ENCODE results near the gene PHF21B. TPM values are rescaled to one million over a fixed set of nuclear protein-coding genes. Genes with fewer than 3 reads are reported as not detected.
"Not testable (repeated sequence)": the region's sequence is repeated elsewhere in the genome, so short reads cannot be mapped to it uniquely, and the experiment has no call there.

Gene PHF21B
- total RNA-seq, 1 donor from 2014 or later = not detected

DNA sequence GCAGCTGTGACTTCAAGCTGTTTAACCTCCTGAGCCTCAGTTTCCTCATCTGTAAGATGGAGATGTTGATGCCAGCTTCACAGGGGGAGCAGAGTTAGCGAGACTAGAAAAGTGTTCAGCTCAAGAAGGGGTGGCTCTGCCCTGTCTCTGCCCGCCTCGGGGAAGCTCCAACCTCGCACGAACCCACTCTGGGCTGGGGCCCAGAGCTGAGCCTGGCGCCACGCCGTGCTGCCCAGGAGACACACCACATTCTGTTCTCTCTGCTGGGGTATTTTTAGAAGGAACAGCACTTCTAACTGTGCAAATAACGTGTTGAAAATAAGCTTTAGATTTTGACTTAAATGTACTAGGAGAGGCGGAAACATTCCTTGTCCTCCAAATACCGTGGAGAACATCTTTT lies 74.1 kb downstream of the PHF21B start:
- intact Hi-C loops (cut with micrococcal nuclease) = no loop called here

DNA sequence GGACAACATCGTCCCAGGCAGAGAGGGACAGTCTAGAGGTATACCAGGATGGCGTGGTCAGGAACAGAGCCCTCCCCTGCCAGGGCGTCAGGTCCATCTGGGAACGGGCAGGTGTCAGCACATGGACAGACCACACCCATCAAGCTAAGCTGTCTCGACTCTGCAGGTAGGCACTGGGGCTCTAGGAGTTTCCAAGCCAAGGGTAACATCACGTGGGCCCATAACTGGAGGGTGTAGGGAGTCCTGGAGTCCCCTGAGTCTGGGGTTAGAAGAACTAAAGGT lies 75.4 kb downstream of the PHF21B start:
- intact Hi-C loops (cut with micrococcal nuclease) = no loop called here

DNA sequence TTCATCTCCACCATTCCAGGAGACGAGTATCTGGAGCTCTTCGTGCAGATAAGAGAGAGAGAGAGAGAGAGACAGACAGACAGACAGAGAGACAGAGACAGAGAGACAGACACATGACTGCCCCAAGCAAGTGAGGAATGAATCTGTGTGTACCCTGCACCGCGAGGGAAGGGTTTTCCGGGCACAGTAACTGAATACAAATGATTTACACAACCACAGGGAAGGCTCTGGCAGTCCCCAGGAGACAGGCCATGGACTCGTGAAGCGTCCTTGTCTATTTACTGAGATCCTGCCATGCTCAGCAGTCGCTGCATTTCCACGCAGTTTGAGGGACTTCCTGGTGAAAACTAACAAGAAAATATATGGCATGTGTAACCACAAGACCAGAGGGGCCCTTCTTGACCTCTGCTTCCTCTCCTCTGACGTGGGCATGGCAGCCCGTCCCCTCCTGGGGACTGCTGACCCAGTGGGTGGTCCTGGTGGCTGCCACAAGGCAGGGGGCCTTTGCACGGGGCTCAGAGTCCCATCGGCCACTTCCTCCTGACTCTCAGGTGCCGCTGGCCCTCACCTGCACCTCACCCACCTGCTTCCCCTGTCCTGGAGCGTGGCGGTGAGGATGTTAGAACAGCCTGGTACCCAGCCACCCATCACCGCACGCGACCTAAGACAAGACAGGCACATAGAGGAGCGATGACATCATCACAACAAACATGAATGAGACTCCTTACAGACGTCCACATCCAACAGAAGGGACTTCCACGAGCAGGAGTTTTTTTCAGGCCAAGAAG lies 75.9 kb downstream of the PHF21B start:
- intact Hi-C loops (cut with micrococcal nuclease) = no loop called here

DNA sequence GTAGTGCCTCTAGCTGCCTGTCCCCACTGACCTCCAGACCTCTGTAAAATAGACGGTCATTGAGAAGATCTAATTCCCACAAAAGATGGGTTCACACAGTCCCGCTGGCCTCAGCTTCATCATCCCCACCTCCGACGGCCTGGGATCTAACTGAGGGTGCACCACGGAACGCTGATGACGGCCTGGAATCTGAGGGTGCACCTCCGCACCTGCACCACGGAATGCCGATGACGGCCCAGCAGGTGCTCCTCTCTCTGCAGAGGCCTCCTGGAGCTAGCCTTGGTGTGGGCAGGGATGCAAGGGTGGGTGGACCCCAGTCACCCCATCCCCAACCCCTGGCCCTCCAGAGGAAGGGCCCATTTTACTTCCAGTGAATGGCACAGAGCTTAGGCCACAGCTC lies 77.3 kb downstream of the PHF21B start:
- intact Hi-C loops (cut with micrococcal nuclease) = no loop called here

DNA sequence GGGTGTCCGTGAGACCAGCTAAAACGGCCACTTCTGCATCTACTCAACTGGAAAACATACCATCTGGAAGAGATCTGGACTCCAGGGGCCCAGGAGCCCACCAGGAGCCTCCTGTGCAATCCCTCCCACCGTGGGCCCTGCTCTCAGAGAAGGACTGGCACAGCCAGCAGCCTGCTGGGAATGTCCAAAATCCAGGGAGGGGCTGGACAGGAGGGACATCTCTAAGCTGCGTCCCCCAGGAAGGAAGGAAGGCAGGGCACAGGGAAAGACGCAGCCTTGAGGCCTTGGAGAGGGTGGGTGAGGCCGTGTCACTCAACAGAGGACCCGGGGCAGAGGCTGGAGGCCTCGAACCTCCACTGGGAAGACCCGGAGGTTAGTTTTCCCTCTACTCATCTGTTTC lies 78.0 kb downstream of the PHF21B start:
- intact Hi-C loops (cut with micrococcal nuclease) = no loop called here

DNA sequence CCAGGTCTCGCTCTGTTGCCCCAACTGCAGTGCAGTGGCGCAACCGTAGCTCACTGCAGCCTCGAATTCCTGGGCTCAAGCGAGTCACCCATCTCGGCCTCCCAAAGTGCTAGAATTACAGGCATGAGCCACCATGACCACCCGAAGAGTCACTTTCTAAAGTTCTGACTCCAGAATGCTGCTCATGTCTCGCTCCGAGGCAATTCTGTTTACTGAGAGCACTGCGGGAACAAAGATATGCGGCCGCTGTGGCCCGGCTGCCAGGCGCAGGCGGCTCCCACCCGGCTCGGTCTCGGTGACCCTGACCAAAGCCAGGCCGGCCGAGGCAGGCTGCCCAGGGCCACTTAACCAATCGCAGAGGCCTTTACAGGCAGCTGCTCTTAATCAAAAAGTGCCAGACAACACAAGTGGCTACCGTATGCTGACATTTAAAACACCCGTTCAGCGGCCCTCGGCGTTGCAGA lies 78.7 kb downstream of the PHF21B start:
- intact Hi-C loops (cut with micrococcal nuclease) = no loop called here

DNA sequence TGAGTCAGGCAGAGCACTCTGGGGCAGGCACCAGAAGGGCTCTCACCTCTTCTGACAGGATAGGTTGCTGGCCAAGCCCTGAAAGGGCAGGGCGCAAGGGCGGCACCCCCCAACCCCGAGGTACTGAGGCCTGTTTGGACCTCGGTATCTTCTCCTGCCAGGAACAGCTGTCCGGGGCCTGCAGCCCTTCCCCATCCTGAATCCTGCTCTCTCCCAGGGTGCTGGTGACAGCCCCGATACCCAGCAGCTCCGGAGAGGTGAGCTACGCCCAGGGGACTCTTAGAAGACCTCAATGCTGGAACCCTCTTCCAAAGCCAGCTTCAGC lies 79.1 kb downstream of the PHF21B start:
- intact Hi-C loops (cut with micrococcal nuclease) = no loop called here

DNA sequence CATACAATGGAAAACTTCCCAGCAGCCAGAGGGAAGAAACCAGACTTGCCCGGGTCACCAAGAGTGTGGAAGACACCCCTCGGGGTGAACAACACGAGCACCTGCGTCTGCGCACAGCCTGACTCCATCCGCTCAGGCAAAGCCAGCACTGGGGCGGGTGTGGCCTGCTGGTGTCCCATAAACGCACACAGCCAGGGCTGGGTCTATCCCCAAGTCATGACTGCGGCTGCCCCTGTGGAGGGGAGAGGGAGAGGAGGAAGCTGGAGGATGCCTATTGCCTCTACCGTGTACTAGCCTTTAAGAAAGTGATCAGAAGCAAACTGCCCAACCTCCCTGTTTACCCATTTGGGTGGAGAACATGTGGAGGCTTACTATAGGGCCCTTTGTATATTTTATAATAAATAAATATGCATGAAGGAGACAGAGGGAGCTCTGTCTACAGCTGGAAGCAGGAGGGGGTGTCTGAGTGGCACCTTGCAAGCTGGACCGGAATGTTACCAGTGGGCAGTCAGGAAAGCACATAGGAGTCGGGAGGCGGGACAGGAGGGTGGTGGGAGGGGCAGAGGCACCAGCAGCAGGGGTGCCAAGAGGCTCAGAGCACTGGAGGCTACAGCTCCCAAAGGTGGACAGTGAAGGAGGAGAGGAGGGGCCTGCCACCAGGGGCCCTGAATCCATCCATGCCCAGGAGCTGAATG lies 79.6 kb downstream of the PHF21B start:
- intact Hi-C loops (cut with micrococcal nuclease) = no loop called here

DNA sequence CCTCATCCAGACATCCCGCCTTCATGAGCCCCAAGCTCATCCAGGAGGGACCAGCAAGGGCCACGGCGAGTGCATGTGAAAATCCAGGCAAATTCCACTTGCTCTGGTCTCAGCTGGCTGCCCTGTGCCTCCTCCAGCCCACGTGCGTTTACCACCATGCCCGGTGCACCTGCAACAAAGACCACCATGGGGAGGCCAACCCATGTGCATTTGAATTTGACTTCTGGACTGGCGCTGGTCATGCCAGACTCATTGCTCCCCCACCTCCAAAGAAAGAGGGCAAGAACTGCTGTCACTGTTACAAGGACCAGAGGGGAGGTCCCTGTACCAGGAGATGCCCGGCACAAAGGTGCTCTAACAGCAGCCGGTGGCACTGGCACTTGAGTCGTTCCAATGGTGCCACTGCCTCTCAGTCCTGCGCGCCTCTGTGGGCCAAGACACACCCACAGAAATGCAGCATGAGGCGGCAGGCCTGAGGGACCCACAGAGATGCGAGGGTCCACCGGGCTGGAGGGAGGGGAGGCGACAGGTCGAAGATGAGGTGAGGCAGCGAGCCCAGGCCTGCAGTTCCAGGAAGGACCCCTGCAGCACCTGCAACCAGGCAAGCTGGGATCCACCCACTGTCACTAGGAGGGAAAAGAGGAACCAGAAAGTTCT lies 80.3 kb downstream of the PHF21B start:
- intact Hi-C loops (cut with micrococcal nuclease) = no loop called here

DNA sequence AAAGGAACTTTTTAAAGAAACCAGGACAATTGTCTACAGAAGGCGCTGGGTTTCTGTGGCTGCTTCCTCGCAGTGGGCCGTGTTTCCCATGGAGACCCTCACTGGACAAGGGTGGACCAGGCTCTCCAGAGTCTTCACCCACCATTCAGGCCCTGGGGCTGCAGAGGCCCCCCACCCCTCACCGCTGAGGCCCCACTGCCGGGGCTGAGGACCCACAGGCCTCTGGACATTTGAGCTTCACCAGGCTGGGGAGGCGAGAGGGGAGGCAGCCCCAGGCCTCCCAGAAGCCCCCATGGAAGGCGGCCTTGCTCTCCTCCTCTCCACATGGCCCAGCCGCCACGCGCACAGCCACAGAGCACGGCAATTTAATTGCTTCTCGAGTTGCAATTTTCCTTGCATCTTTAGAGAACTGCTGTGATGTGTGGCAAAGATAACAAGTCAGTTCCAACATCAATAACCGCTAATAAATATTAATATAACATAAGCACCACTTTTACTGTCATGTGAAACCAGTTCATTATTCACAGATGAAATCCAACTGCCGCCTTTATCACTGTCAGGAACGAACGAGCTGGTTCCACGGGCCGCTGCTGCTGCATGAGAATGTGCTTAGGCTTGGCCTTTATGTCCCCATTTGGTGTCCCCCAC lies 81.0 kb downstream of the PHF21B start:
- intact Hi-C loops (cut with micrococcal nuclease) = no loop called here

DNA sequence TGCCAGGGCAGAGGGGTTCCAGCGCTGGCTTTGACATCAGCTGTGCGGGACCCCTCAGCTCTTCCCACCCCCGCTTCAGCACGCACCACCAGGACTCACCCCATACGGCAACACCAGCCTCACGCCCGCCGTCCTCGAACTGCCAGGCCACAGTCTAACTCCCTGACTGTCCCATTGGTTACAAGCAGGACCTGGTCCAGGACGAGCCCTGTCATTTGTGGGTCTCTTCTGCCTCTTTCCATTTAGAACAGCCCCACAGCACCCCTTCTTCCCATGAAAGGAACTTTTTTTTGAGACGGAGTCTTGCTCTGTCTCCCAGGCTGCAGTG lies 81.7 kb downstream of the PHF21B start:
- intact Hi-C loops (cut with micrococcal nuclease) = no loop called here

DNA sequence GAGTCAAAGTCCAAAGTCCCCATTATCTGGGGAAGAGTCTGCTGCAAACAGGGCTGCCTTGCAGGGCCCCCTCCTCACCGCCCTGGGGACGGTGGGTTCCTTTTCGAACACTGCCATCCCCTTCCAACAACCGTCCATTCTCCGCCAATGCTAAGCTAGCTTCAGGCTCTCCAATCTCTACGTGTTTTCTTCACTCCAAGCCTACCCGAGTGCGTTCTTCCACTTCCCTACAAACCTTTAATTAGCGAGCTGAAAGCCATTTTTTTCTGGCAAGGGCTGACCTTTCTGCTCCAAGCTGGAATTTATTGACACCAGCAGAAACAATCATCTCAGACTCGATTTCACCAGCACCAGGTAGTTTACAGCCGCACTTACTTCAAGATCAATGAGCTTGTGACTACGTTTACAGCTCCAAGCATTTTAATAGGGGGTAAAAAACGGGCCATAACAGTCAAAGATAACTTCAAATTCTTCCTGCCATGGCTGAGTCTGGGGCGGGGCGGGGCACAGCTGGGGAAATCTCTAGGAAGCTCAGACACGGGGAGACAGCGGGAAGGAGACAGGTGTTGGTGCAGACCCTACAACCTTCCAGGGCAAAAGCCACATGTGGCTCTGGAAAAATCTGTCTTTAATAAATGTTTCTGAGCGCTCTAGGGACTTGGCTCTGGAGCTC lies 82.2 kb downstream of the PHF21B start:
- intact Hi-C loops (cut with micrococcal nuclease) = no loop called here

DNA sequence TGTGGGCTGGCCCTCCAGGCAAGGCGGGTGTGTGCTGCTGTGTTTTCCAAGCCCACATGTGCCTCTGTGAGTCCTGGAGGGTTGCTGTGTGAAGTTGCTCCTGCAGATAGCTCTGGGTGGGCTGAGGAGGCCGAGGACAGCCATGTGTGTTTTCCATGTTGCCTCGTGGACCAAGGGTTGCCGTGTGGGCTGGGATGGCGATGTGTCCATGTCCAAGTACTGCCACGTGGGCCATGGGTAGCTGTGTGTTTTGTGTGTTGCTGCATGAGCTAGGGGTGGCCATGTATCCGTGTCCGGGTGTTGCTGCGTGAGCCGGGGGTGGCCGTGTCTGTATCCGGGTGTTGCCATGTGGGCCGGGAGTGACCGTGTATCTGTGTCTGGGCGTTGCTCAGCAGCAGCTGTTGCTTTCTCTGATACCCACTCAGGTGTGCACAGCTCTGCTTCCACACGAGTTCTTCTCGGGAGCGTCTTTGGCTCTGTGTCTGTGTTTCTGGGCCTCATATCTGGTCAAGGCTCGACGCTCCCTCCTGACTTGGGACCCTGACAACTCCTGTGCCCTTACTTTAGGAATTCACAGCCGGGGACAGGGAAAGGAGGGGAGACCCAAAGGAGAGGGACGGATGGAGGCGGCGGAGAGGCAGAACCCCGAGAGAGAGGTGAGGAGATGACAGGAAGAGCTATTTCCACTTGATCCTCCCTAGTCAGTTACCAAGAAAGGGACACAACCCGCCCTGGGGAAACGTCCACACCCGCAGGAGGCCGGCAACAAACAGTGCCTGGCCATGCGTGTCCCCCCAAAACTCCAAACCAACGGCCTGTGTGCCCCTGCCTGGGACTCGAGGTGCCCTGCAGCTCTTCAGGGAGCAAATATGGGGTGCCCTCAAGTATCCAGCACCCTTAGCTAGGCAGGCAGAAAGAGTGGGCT lies 83.1 kb downstream of the PHF21B start:
- intact Hi-C loops (cut with micrococcal nuclease) = no loop called here

DNA sequence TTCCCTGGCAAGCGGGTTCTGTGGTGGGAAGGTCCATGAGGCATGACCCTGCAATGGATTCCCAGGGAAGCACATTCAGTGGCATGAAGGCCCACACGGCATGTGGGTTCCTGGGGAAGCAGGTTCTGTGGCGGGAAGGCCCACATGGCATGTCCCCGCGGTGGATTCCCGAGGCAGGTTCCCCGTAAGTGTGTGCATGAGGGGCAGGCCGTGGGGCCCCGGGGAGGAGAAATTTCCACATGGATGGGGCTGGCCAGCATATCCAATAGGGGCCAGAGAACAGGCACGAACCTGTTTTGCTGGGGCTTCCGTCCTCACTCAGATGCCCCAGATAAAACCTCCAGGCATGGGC lies 83.7 kb downstream of the PHF21B start:
- intact Hi-C loops (cut with micrococcal nuclease) = no loop called here

DNA sequence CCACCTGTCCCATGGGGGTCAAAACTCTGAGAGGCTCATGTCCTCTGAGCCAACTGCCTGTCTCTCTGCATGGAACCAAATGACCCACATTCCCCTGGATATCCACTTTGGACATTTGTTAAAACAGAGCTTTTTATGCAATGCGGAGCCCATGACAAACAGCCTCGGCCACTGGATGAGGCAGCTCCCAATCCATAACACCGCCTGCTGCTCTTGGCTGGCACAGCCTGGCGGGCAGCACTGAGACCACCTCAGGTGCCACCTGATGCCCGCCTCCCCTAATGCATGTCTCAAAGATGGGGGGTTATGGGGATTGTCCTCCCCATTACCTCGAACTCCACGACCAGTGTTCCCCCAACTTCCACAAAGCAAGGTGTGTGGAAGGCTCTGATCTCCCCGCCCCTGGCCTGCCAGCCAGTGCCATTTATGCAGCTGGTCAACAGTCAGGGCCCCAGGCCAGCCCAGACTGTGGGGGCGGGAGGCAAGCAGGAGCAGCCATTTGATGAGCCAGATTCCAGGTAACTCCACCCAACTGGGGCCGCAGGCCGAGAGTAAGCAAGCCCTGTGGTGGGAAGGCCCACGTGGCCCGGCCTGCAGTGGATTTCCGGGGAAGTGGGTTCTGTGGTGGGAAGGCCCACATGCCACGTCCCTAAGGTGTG lies 84.2 kb downstream of the PHF21B start:
- intact Hi-C loops (cut with micrococcal nuclease) = no loop called here

DNA sequence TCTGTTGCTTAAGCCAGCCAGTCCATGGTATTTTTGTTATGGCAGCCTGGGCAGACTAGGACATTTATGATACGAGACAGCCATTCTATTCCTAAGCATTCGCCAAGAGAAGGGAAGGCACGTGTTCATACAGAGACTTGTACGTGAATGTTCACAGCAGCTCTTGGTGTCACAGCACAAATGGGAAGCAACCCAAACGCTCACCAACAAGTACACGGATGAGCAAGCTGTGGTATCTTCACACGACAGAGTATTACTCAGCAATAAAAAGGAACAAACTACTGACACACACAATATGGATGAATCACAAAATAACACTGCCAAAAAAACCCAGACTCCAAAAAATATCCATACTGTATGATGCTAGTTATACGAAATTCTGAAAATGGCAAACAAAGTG lies 85.1 kb downstream of the PHF21B start:
- intact Hi-C loops (cut with micrococcal nuclease) = no loop called here

DNA sequence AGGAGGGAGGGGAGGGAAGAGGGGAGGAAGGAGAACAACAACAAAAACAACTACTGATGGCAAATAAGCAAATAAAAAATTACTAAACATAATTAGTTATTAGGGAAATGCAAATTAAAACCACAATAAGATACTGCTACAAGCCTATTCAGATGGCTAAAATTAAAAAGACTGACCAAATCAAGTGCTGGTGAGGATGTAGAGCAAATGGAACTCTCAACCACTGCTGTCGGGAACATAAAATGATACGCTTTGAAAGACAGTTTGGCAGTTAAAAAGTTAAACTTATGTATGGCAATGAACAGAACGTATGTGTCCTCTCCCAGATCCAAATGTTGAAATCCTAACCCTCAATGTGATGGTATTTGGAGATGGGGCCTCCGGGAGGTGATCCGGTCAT lies 85.7 kb downstream of the PHF21B start:
- intact Hi-C loops (cut with micrococcal nuclease) = no loop called here

DNA sequence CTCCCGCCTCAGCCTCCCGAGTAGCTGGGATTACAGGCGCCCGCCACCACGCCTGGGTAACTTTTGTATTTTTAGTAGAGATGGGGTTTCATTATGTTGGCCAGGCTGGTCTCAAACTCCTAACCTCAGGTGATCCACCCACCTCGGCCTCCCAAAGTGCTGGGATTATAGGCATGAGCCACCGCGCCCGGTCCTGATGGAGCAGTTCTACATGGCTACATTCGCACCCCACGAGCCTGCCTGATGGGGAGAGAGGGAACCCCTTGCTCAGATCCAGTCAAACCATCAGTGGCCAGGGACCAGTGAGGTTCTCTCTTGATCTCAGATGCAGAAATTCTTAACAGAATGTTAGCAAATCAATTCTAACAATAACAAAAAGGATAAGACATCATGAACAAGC lies 88.0 kb downstream of the PHF21B start:
- intact Hi-C loops (cut with micrococcal nuclease) = not testable (repeated sequence)

DNA sequence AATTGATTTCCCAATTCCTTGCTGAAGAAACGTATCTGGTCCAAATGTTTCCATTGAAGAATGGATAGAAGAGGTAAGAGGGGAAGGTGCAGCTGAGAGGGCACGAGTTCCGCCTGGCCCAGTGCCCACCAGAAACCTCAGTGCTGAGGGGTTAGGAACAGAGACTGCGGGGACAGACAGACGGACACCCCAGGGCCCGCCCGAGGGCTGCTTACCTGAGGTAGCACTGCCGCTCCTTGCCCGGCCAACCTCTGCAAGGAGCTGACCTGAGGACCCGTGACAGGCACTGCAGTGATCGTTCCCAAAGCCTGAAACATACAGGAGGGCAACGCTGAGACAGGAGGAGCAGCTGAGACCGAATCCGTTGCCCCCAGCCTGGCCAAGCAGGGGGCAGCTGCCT lies 89.6 kb downstream of the PHF21B start:
- intact Hi-C loops (cut with micrococcal nuclease) = no loop called here

DNA sequence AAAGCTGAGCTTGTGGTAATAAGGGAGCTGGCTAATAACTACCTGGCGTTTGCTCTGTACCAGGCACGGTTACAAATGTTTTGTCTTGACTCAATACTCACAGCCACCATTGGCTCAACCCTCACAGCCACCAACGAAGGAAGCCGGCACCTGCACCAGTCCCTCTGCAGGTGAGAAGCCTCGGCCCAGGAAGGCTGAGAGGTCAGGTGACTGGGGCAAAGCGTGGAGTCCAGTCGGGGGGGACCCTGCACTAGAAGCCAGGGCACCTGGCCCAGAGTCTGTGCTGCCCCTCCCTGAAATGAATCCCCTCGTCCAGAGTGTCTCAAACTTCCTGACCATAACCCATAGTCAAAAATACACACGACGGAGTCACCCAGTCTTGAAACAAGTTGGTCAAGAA lies 90.1 kb downstream of the PHF21B start:
- intact Hi-C loops (cut with micrococcal nuclease) = no loop called here

All from T-helper 2 cell treated with Interferon-gamma antibody and Interleukin-4, amounts not matched to agents 100 ng/mL and 5 ng/mL, for 36 hours (primary cell).